Measurements from ENCODE around the gene ATP8A1.
A peak's percentile ranks its signal among the peaks of the same experiment; 100 is the strongest.

ATP8A1 gene

GRCh38 chr4:42560467-42560861 is 96.4 kb downstream of the ATP8A1 start:
- Histone ChIP-seq H3K4me3 (no peak overlapping the region), H3K27me3 (ENCODE audit: low read depth) (no peaks in the 10 kb centered on the region), H3K9me3 (no peaks in the 10 kb centered on the region), H3K36me3 (replicated peaks) (no peaks in the 10 kb centered on the region), H3K4me1 (no peaks in the 10 kb centered on the region)
- in situ Hi-C loops (cut with MboI; ENCODE audit: low sequenced_read_pairs): loop anchor here (10.0 kb wide), 1 partner anchor 294 kb away; no protein-coding TSS in a partner anchor
- DNase-seq (ENCODE audit: low spot score in 2 of 2): no peak

GRCh38 chr4:42558156-42558555 is 98.7 kb downstream of the ATP8A1 start:
- in situ Hi-C loops (cut with MboI; ENCODE audit: low sequenced_read_pairs): no loop called here
- Histone ChIP-seq H3K9me3 (no peaks in the 10 kb centered on the region), H3K4me3 (no peak overlapping the region), H3K27me3 (ENCODE audit: low read depth) (no peaks in the 10 kb centered on the region), H3K4me1 (no peaks in the 10 kb centered on the region), H3K36me3 (replicated peaks) (no peaks in the 10 kb centered on the region)
- no peak for DNase-seq (ENCODE audit: low spot score in 2 of 2)

DNA sequence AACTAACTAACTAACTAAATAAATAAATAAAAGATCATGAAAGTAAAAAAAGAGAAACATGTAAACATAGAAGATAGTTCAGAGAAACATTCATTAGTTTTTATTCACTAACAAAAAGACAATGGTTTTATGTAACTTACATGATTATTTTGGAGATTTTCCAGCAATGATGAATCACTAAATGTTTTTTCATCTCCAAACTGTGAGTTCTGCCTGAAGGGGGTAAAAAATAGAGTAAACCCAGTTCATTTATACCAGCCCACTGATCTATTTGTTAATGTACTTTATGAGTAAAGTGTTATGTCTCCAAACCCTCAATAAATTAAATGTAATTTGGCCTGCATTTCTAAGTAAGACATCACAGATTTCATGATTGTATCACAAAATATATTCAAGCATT is 101.1 kb downstream of the ATP8A1 start:
- H3K4me3 ChIP-seq: no peak overlapping the region
- DNase-seq (ENCODE audit: low spot score in 2 of 2): no peak
- in situ Hi-C loops (cut with MboI; ENCODE audit: low sequenced_read_pairs): no loop called here
- H3K4me1 ChIP-seq: no peaks in the 10 kb centered on the region; the same call in 1 of the 2 replicates
- H3K9me3 ChIP-seq: no peaks in the 10 kb centered on the region
- H3K36me3 ChIP-seq (replicated peaks): no peaks in the 10 kb centered on the region
- H3K27me3 ChIP-seq (ENCODE audit: low read depth): no peaks in the 10 kb centered on the region

- in situ Hi-C loops (cut with MboI; ENCODE audit: low sequenced_read_pairs): no loop called here
- DNase-seq (ENCODE audit: low spot score in 2 of 2): no peak
- no peaks in the 10 kb centered on the region for H3K36me3 ChIP-seq (replicated peaks)
These were observed 102.8 kb downstream of the ATP8A1 start for GRCh38 chr4:42554072-42554471.

GRCh38 chr4:42549896-42550295 is 107.0 kb downstream of the ATP8A1 start:
- Histone ChIP-seq H3K27me3 (ENCODE audit: low read depth) (no peaks in the 10 kb centered on the region), H3K36me3 (replicated peaks) (no peaks in the 10 kb centered on the region)
- in situ Hi-C loops (cut with MboI; ENCODE audit: low sequenced_read_pairs): loop anchor here (25.0 kb wide), 1 partner anchor 588 kb away; no protein-coding TSS in a partner anchor

More at GRCh38 chr4:42554072-42554471, 102.8 kb downstream of the ATP8A1 start:
- Histone ChIP-seq H3K4me3 (no peak overlapping the region), H3K27me3 (ENCODE audit: low read depth) (no peaks in the 10 kb centered on the region), H3K4me1 (no peaks in the 10 kb centered on the region; the same call in 1 of the 2 replicates), H3K9me3 (no peaks in the 10 kb centered on the region)

GRCh38 chr4:42547805-42548204 is 109.1 kb downstream of the ATP8A1 start:
- no peak for DNase-seq (ENCODE audit: low spot score in 2 of 2)
- Histone ChIP-seq H3K9me3 (no peaks in the 10 kb centered on the region), H3K4me3 (no peak overlapping the region), H3K4me1 (no peaks in the 10 kb centered on the region; the same call in 1 of the 2 replicates), H3K27me3 (ENCODE audit: low read depth) (no peaks in the 10 kb centered on the region), H3K36me3 (replicated peaks) (no peaks in the 10 kb centered on the region)
- in situ Hi-C loops (cut with MboI; ENCODE audit: low sequenced_read_pairs): loop anchor here (25.0 kb wide), 1 partner anchor 586 kb away; no protein-coding TSS in a partner anchor

More at GRCh38 chr4:42549896-42550295, 107.0 kb downstream of the ATP8A1 start:
- Histone ChIP-seq H3K4me3 (no peak overlapping the region), H3K9me3 (no peaks in the 10 kb centered on the region), H3K4me1 (no peaks in the 10 kb centered on the region; the same call in 1 of the 2 replicates)
- DNase-seq (ENCODE audit: low spot score in 2 of 2): no peak

- no peak for DNase-seq (ENCODE audit: low spot score in 2 of 2)
- Histone ChIP-seq H3K27me3 (ENCODE audit: low read depth) (no peaks in the 10 kb centered on the region), H3K9me3 (no peaks in the 10 kb centered on the region), H3K4me1 (no peaks in the 10 kb centered on the region), H3K4me3 (no peak overlapping the region), H3K36me3 (replicated peaks) (no peaks in the 10 kb centered on the region)
- in situ Hi-C loops (cut with MboI; ENCODE audit: low sequenced_read_pairs): loop anchor here (25.0 kb wide), 1 partner anchor 581 kb away; no protein-coding TSS in a partner anchor
These were observed 113.1 kb downstream of the ATP8A1 start for GRCh38 chr4:42543762-42544161.

- Histone ChIP-seq H3K27me3 (ENCODE audit: low read depth) (no peaks in the 10 kb centered on the region), H3K36me3 (replicated peaks) (no peaks in the 10 kb centered on the region), H3K9me3 (no peaks in the 10 kb centered on the region), H3K4me3 (no peak overlapping the region), H3K4me1 (no peaks in the 10 kb centered on the region)
- DNase-seq (ENCODE audit: low spot score in 2 of 2): no peak
- in situ Hi-C loops (cut with MboI; ENCODE audit: low sequenced_read_pairs): loop anchor here (25.0 kb wide), 1 partner anchor 581 kb away; no protein-coding TSS in a partner anchor
These were observed 113.8 kb downstream of the ATP8A1 start for GRCh38 chr4:42543126-42543525.

GRCh38 chr4:42541647-42542046 is 115.3 kb downstream of the ATP8A1 start:
- no peak for DNase-seq (ENCODE audit: low spot score in 2 of 2)
- no peaks in the 10 kb centered on the region for H3K9me3 ChIP-seq
- H3K36me3 ChIP-seq (replicated peaks): no peaks in the 10 kb centered on the region
- H3K27me3 ChIP-seq (ENCODE audit: low read depth): no peaks in the 10 kb centered on the region
- H3K4me1 ChIP-seq: no peaks in the 10 kb centered on the region
- H3K4me3 ChIP-seq: no peak overlapping the region
- in situ Hi-C loops (cut with MboI; ENCODE audit: low sequenced_read_pairs): loop anchor here (25.0 kb wide), 1 partner anchor 579 kb away; no protein-coding TSS in a partner anchor

GRCh38 chr4:42533042-42533441 is 123.9 kb downstream of the ATP8A1 start:
- Histone ChIP-seq H3K9me3 (no peaks in the 10 kb centered on the region), H3K4me1 (no peaks in the 10 kb centered on the region), H3K4me3 (no peak overlapping the region), H3K27me3 (ENCODE audit: low read depth) (no peaks in the 10 kb centered on the region), H3K36me3 (replicated peaks) (no peaks in the 10 kb centered on the region)
- no peak for DNase-seq (ENCODE audit: low spot score in 2 of 2)
- in situ Hi-C loops (cut with MboI; ENCODE audit: low sequenced_read_pairs): loop anchor here (25.0 kb wide), 1 partner anchor 571 kb away; no protein-coding TSS in a partner anchor

DNA sequence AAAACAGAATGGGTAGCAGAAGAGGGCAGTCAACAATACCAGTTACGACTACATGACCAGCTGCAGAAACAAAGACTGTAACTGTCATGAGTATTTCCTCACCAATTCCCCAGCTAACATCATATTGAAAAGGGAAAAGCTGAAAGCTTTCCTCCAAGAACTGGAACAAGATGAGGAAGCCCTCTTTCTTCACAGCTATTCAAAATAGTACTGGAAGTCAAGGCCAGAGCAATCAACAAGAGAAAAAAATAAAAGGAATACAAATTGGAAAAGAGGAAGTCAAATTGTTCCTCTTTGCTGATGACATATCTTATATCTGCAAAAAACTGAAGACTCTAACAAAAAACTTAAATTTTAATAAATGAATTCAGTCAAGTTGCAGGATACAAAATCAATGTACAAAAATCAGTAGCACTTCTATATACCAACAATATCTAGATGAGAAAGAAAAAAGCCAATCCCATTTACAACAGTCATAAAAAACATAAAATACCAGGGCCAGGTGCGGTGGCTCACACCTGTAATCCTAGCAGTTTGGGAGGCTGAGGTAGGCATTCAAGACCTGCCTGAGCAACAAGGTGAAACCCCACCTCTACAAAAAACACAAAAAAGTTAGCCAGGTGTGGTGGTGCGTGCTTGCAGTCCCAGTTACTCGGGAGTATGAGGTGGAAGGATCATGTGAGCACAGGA is 125.4 kb downstream of the ATP8A1 start:
- Histone ChIP-seq H3K9me3 (no peaks in the 10 kb centered on the region), H3K36me3 (replicated peaks) (no peaks in the 10 kb centered on the region), H3K4me3 (no peak overlapping the region), H3K4me1 (no peaks in the 10 kb centered on the region), H3K27me3 (ENCODE audit: low read depth) (no peaks in the 10 kb centered on the region)
- in situ Hi-C loops (cut with MboI; ENCODE audit: low sequenced_read_pairs): loop anchor here (25.0 kb wide), 1 partner anchor 569 kb away; no protein-coding TSS in a partner anchor
- DNase-seq (ENCODE audit: low spot score in 2 of 2): no peak

DNA sequence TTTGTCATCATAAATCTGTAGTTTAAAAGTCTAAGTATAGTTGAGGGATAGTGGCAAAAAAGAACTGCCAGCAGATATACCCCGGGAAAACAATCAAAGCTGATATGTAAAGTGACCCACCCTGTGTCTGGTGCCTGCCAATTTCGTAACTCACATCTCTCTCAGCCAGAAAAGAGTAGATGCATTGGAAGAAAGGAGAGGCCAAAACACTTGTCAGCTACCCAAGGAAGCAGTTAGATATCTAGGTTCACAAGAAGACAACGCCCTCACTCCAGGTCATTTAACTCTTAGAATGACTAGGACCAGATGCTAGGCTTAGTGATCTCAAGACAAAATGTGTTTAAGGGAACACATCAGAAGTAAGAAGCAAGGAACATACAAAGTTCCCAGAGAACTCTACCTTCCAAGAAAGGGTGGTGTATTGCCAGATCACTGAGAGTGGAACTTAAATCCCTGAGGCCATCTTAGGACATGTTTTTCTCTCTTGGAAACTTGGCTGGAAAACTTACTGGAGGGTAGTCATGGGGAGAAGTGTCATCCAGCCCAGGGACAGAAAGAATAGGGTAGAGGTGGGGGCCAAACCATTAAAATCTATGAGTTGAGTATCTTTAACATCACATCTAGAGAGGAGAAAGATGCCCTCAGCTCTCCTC is 133.7 kb downstream of the ATP8A1 start:
- Histone ChIP-seq H3K4me1 (no peaks in the 10 kb centered on the region), H3K27me3 (ENCODE audit: low read depth) (no peaks in the 10 kb centered on the region), H3K36me3 (replicated peaks) (no peaks in the 10 kb centered on the region; the same call in 1 of the 2 replicates), H3K9me3 (no peaks in the 10 kb centered on the region), H3K4me3 (no peak overlapping the region)
- DNase-seq (ENCODE audit: low spot score in 2 of 2): no peak
- in situ Hi-C loops (cut with MboI; ENCODE audit: low sequenced_read_pairs): loop anchor here (5.0 to 25.0 kb wide), 2 partner anchors 241 to 836 kb away; no protein-coding TSS in a partner anchor

DNA sequence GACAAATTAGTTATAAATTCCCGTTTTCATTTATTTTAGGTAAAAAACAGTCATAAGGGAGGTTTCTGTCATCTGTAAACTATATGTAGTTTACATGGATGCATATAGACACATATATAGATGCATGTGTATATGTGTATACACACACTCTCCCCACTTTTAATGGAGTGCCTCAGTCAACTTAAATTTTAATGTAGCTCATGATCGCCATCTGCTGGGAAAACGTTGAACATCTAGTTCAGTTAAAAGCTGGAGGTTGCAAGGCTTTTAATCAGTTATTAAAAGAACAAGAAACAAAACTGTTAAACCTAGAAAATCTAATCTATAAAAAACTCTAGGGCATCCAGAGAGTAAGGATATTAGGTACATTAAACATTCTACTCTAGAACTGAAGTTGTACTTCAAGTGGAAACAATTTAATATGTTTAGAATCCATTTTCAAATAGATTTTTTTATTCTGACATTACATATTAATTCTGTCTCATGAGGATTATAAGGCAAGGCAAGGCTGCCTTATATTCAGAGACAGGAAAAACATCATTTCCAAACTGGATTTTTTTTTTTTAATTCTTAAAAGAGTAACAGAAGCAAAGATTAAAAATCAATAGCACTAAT is 137.0 kb downstream of the ATP8A1 start:
- no peaks in the 10 kb centered on the region for H3K4me1 ChIP-seq
- in situ Hi-C loops (cut with MboI; ENCODE audit: low sequenced_read_pairs): loop anchor here (5.0 to 25.0 kb wide), 3 partner anchors 115 to 833 kb away; no protein-coding TSS in a partner anchor
- no peaks in the 10 kb centered on the region for H3K27me3 ChIP-seq (ENCODE audit: low read depth)
- DNase-seq (ENCODE audit: low spot score in 2 of 2): peak; percentile 52 to 79
- H3K36me3 ChIP-seq (replicated peaks): no peaks in the 10 kb centered on the region; the same call in 1 of the 2 replicates
- no peak overlapping the region for H3K4me3 ChIP-seq
- H3K9me3 ChIP-seq: no peaks in the 10 kb centered on the region
